ENCODE measurements around the gene SCAI. TPM values are rescaled to one million over a fixed set of nuclear protein-coding genes. Genes with fewer than 3 reads are reported as not detected.

Gene SCAI
- total RNA-seq, 1 experiment from 2014 or later = 3.7 TPM

GRCh38 chr9:125145425-125145824 is 2.1 kb upstream of the SCAI start:
- peaks cover 26% of the 10 kb centered on the region for H3K36me3 Mint-ChIP-seq (ENCODE audit: insufficient read depth, unreplicated experiment)
- no peaks in the 10 kb centered on the region for H3K9me3 Mint-ChIP-seq (ENCODE audit: unreplicated experiment)
- TF ChIP-seq CTCF (IDR thresholded peaks at IDR 0.05; ENCODE audit: unreplicated experiment) = no peak
- H3K27me3 Mint-ChIP-seq (ENCODE audit: insufficient read depth, unreplicated experiment) = no peaks in the 10 kb centered on the region
- intact Hi-C loops (cut with micrococcal nuclease) = no loop called here
- H3K4me1 Mint-ChIP-seq (ENCODE audit: insufficient read depth, unreplicated experiment) = peaks cover 21% of the 10 kb centered on the region
- H3K4me3 Mint-ChIP-seq (ENCODE audit: unreplicated experiment) = no peak overlapping the region
- ChIA-PET POLR2A (interaction anchor here (0.7 to 2.4 kb wide), 4 partner anchors 9 to 198 kb away, joined by 3 to 9 read pairs (median 4); partner anchors contain the start of gene HSPA5), CTCF (interaction anchor here (0.6 to 0.8 kb wide), 2 partner anchors 18 to 31 kb away, joined by 3 read pairs; no protein-coding TSS in a partner anchor)
- no TSS peak for BruUV-seq (replicated peaks)
- DNase-seq (ENCODE audit: unreplicated experiment) = peak; percentile 61
- H3K27ac Mint-ChIP-seq (ENCODE audit: low read depth, unreplicated experiment) = no peak overlapping the region

GRCh38 chr9:125142560-125143376 is 560 bp downstream of the SCAI start:
- Mint-ChIP-seq H3K27me3 (ENCODE audit: insufficient read depth, unreplicated experiment) (no peaks in the 10 kb centered on the region), H3K27ac (ENCODE audit: low read depth, unreplicated experiment) (peak overlapping the region; percentile 85), H3K4me3 (ENCODE audit: unreplicated experiment) (peak overlapping the region; percentile 95), H3K4me1 (ENCODE audit: insufficient read depth, unreplicated experiment) (peaks cover 21% of the 10 kb centered on the region), H3K9me3 (ENCODE audit: unreplicated experiment) (no peaks in the 10 kb centered on the region), H3K36me3 (ENCODE audit: insufficient read depth, unreplicated experiment) (peaks cover 25% of the 10 kb centered on the region)
- no TSS peak for BruUV-seq (replicated peaks)
- ChIA-PET CTCF (interaction anchor here (0.5 to 1.5 kb wide), 11 partner anchors 11 to 1277 kb away, joined by 3 to 4 read pairs (median 3); no protein-coding TSS in a partner anchor), POLR2A (interaction anchor here (0.6 to 2.1 kb wide), 18 partner anchors 12 to 371 kb away, joined by 3 to 9 read pairs (median 3); partner anchors contain the start of genes ARPC5L, NR6A1 and RPL35)
- TF ChIP-seq CTCF (IDR thresholded peaks at IDR 0.05; ENCODE audit: unreplicated experiment) = no peak
- intact Hi-C loops (cut with micrococcal nuclease) = loop anchor here (1.0 to 5.0 kb wide), 4 partner anchors 201 to 372 kb away; partner anchors contain the start of genes GOLGA1 and NR6A1
- DNase-seq (ENCODE audit: unreplicated experiment) = no peak

GRCh38 chr9:125141751-125142150 is 1.6 kb downstream of the SCAI start:
- POLR2A ChIA-PET = interaction anchor here (0.6 to 1.6 kb wide), 5 partner anchors 15 to 225 kb away, joined by 3 to 6 read pairs (median 4); no protein-coding TSS in a partner anchor
- Mint-ChIP-seq H3K4me1 (ENCODE audit: insufficient read depth, unreplicated experiment) (peaks cover 21% of the 10 kb centered on the region), H3K9me3 (ENCODE audit: unreplicated experiment) (no peaks in the 10 kb centered on the region), H3K27me3 (ENCODE audit: insufficient read depth, unreplicated experiment) (no peaks in the 10 kb centered on the region), H3K36me3 (ENCODE audit: insufficient read depth, unreplicated experiment) (peaks cover 25% of the 10 kb centered on the region), H3K27ac (ENCODE audit: low read depth, unreplicated experiment) (no peak overlapping the region), H3K4me3 (ENCODE audit: unreplicated experiment) (peak overlapping the region; percentile 95)
- intact Hi-C loops (cut with micrococcal nuclease) = loop anchor here (2.0 to 5.0 kb wide), 2 partner anchors 269 to 371 kb away; partner anchors contain the start of gene NR6A1
- TF ChIP-seq CTCF (IDR thresholded peaks at IDR 0.05; ENCODE audit: unreplicated experiment) = no peak
- CTCF ChIA-PET = interaction anchor here (0.7 to 1.0 kb wide), 3 partner anchors 10 to 532 kb away, joined by 3 read pairs; no protein-coding TSS in a partner anchor
- no peak for DNase-seq (ENCODE audit: unreplicated experiment)
- TSS peak; percentile 11 for BruUV-seq (replicated peaks)

- Mint-ChIP-seq H3K27ac (ENCODE audit: low read depth, unreplicated experiment) (no peak overlapping the region), H3K9me3 (ENCODE audit: unreplicated experiment) (no peaks in the 10 kb centered on the region), H3K4me3 (ENCODE audit: unreplicated experiment) (no peak overlapping the region), H3K4me1 (ENCODE audit: insufficient read depth, unreplicated experiment) (peaks cover 18% of the 10 kb centered on the region), H3K27me3 (ENCODE audit: insufficient read depth, unreplicated experiment) (no peaks in the 10 kb centered on the region), H3K36me3 (ENCODE audit: insufficient read depth, unreplicated experiment) (peaks cover 22% of the 10 kb centered on the region)
- intact Hi-C loops (cut with micrococcal nuclease) = loop anchor here (5.0 kb wide), 1 partner anchor 269 kb away; no protein-coding TSS in a partner anchor
- ChIA-PET POLR2A (interaction anchor here (0.6 to 1.6 kb wide), 3 partner anchors 15 to 278 kb away, joined by 3 to 6 read pairs (median 4); no protein-coding TSS in a partner anchor), CTCF (no interaction called here)
- no peak for TF ChIP-seq CTCF (IDR thresholded peaks at IDR 0.05; ENCODE audit: unreplicated experiment)
- DNase-seq (ENCODE audit: unreplicated experiment) = no peak
- no TSS peak for BruUV-seq (replicated peaks)
Measured at GRCh38 chr9:125141251-125141650, 2.1 kb downstream of the SCAI start.

Measured in MCF 10A (cell line).